Upper lobe of left lung (tissue), 6 donors: ENCODE measurements around the gene OSBPL2. TPM values are rescaled to one million over a fixed set of nuclear protein-coding genes. Genes with fewer than 3 reads are reported as not detected.

Experiments
- ATAC-seq, 2 donors: fragments of 200-7000 bp; cut with Tn5 transposase; one replicate each; pipeline ENCODE4 v1.9.1; 2022; ENCODE audit warnings: mild to moderate bottlenecking in 2 of 2, moderate library complexity in 2 of 2; ENCODE audit not compliant: low FRiP score in 2 of 2
- DNase-seq, 2 donors: peaks; one replicate each; pipeline ENCODE4 v3.0.0-alpha.2; 2019 to 2020
- H3K27ac ChIP-seq, 4 donors: fragments of 200-600 bp; sonication (generic); one replicate each; pipeline ENCODE4 v1.5.1; 2016 to 2019
- H3K27me3 ChIP-seq, 4 donors: fragments of 200-600 bp; sonication (generic); one replicate each; pipeline ENCODE4 v1.5.1; 2017 to 2019
- H3K36me3 ChIP-seq, 4 donors: fragments of 200-600 bp; sonication (generic); one replicate each; pipeline ENCODE4 v1.5.1; 2016 to 2019
- H3K4me1 ChIP-seq, 4 donors: fragments of 200-600 bp; sonication (generic); one replicate each; pipeline ENCODE4 v1.5.1; 2018 to 2019
- H3K4me3 ChIP-seq, 4 donors: fragments of 200-600 bp; sonication (generic); one replicate each; pipeline ENCODE4 v1.5.1; 2017 to 2019; ENCODE audit warnings: mild to moderate bottlenecking in 2 of 4, moderate library complexity in 1 of 4
- H3K9me3 ChIP-seq, 4 donors: fragments of 200-600 bp; sonication (generic); one replicate each; pipeline ENCODE4 v1.5.1; 2018 to 2019
- EP300 ChIP-seq, 4 donors: sonication (generic); formaldehyde crosslinking; IDR thresholded peaks; one replicate each; pipeline ENCODE4 v1.5.1; 2017; ENCODE audit warnings: antibody characterized with exemption in 4 of 4, control low read depth in 2 of 4
- POLR2A ChIP-seq, 4 donors: fragments of 450-650 bp; IDR thresholded peaks; one replicate each; pipeline ENCODE4 v1.5.1; 2016 to 2017; ENCODE audit warnings: antibody characterized with exemption in 4 of 4, mild to moderate bottlenecking in 2 of 4
- POLR2AphosphoS5 ChIP-seq, 2 donors: sonication (generic); formaldehyde crosslinking; IDR thresholded peaks; one replicate each; pipeline ENCODE4 v1.5.1; 2017; ENCODE audit warnings: antibody characterized with exemption in 2 of 2
- WGBS, 2 donors: methylation state at CpG; one replicate each; pipeline ENCODE4 v1.1.5; 2017 to 2018; 5-methylcytosine and 5-hydroxymethylcytosine counted together
- total RNA-seq, 6 donors: library from RNA; depleted of rRNA in 4 of 6; stranded (reverse); fragments of >200 nt in 4 of 6; gene quantifications; one replicate each; pipeline versions ENCODE4 v1.1.0 to v1.2.1, GENCODE V29; 2016 to 2021
- TF ChIP-seq, protein P1 (sequence below), 6 experiments: fragments of 450-650 bp in 4 of 6; fragments of 200-600 bp in 2 of 6; sonication (generic) in 2 of 6; IDR thresholded peaks; one replicate each; pipeline ENCODE4 v1.5.1; 2016 to 2019; ENCODE audit warnings: antibody characterized with exemption in 6 of 6
- donor health status: DM: no; HTN: no; CAD: no; lungs with moderate emphysema.
- donor health status: DM: no; HTN: yes; CAD: no; lungs with severe emphysema.

OSBPL2 gene
- total RNA-seq, 6 donors from 2014 or later = 35.7 to 65.0 (median 48.0) TPM

DNA sequence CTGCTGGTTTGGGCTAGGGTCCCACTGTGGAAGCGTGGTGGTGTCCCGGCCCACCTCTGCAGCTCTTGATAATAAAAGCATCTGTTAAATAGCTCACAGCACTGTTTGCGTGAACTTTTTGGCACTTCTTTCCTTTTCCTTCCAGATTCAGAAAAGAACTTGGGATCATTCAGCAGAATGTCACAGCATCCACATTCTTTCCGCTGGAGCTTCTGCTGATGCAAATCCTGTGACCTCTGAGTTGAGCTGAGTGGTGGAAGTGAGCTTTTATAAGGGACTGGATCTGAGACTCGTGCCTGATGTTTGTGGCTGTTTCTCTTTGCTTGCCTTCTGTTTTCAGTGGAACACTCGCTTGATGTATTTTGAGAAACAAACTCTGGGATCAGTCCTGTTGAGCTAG is 3.9 kb downstream of the OSBPL2 start:
- Histone ChIP-seq H3K4me3 (no peak overlapping the region), H3K4me1 (peaks cover 12 to 43% (median 26%) of the 10 kb centered on the region in 4 donors), H3K27ac (no peak overlapping the region), H3K9me3 (no peaks in the 10 kb centered on the region), H3K27me3 (no peaks in the 10 kb centered on the region), H3K36me3 (peaks cover 0 to 19% (median 0%) of the 10 kb centered on the region in 4 donors)
- DNase-seq = no peak
- TF ChIP-seq POLR2A (IDR thresholded peaks at IDR 0.05) (no peak), EP300 (IDR thresholded peaks at IDR 0.05) (no peak), POLR2AphosphoS5 (IDR thresholded peaks at IDR 0.05) (no peak)
- TF ChIP-seq, protein P1, sequence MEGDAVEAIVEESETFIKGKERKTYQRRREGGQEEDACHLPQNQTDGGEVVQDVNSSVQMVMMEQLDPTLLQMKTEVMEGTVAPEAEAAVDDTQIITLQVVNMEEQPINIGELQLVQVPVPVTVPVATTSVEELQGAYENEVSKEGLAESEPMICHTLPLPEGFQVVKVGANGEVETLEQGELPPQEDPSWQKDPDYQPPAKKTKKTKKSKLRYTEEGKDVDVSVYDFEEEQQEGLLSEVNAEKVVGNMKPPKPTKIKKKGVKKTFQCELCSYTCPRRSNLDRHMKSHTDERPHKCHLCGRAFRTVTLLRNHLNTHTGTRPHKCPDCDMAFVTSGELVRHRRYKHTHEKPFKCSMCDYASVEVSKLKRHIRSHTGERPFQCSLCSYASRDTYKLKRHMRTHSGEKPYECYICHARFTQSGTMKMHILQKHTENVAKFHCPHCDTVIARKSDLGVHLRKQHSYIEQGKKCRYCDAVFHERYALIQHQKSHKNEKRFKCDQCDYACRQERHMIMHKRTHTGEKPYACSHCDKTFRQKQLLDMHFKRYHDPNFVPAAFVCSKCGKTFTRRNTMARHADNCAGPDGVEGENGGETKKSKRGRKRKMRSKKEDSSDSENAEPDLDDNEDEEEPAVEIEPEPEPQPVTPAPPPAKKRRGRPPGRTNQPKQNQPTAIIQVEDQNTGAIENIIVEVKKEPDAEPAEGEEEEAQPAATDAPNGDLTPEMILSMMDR (IDR thresholded peaks at IDR 0.05) = no peak
- 89% methylated on average over 6 of the region's 6 CpGs for WGBS, 2 donors
- ATAC-seq = no peak

DNA sequence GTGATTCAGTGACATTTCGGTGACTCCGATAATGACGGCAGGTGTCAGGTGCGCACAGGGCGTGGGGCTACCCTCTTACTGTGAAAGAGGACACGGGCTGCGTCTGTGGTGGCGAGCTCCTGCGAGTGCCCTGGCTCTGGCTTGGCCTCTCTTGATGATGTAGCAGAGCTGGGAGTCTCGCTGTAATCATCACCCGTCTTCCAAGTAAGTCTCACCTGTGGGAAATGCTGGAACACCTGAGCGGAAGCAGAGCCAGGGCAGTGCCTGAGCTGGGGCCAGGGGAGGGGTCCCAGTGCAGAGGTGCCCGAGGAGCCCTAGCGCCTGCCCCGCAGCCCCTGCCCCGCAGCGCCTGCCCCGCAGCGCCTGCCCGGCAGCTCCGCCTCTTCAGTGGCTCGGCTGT is 4.8 kb downstream of the OSBPL2 start:
- Histone ChIP-seq H3K27ac (no peak overlapping the region), H3K9me3 (no peaks in the 10 kb centered on the region), H3K36me3 (peaks cover 0 to 19% (median 0%) of the 10 kb centered on the region in 4 donors), H3K27me3 (no peaks in the 10 kb centered on the region), H3K4me3 (no peak overlapping the region), H3K4me1 (peaks cover 10 to 40% (median 20%) of the 10 kb centered on the region in 4 donors)
- no peak for TF ChIP-seq POLR2AphosphoS5 (IDR thresholded peaks at IDR 0.05)
- WGBS, 2 donors = 86 to 97% methylated on average over 14 to 22 of the region's 22 CpGs
- ATAC-seq (no peak), DNase-seq (no peak)

DNA sequence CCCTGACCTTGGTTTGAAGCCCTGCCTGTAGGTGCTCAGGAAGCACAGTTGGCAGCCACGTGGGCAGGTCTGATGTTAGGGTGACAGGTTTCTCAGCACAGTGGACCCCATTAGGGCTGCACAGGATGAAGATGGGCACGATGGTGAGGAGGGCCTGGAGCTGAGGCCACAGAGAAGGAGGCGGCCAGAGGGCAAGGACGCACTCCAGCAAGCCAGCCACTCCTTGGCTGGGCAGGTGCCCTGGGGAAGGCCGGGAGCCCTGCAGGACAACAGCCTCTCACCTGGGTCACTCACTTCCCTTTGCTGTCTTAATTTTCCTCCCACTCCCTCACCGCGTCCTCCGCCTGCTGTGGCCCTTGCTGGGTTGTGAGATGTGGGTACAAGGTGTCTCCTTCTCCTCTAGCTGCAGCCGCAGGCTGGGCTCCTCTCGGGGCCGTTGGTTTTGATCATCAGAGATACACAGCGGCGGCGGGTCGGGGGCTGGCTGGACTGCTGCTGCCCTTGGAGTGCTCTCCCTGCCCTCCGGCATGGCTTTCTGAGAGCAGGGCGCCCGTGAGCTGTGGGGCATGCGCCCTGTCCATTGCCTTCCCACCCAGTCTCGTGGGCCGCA is 5.7 kb downstream of the OSBPL2 start:
- Histone ChIP-seq H3K36me3 (peaks cover 0 to 19% (median 0%) of the 10 kb centered on the region in 4 donors), H3K27me3 (no peaks in the 10 kb centered on the region), H3K4me3 (no peak overlapping the region), H3K9me3 (no peaks in the 10 kb centered on the region), H3K4me1 (peaks cover 10 to 40% (median 20%) of the 10 kb centered on the region in 4 donors), H3K27ac (no peak overlapping the region)
- 84 to 85% methylated on average over 17 to 21 of the region's 21 CpGs for WGBS, 2 donors
- TF ChIP-seq POLR2AphosphoS5 (IDR thresholded peaks at IDR 0.05) (no peak), EP300 (IDR thresholded peaks at IDR 0.05) (no peak), POLR2A (IDR thresholded peaks at IDR 0.05) (no peak)
- TF ChIP-seq, protein P1 (IDR thresholded peaks at IDR 0.05) = no peak
- no peak for ATAC-seq
- peak in 1 of 2 donors; percentile 83 for DNase-seq

DNA sequence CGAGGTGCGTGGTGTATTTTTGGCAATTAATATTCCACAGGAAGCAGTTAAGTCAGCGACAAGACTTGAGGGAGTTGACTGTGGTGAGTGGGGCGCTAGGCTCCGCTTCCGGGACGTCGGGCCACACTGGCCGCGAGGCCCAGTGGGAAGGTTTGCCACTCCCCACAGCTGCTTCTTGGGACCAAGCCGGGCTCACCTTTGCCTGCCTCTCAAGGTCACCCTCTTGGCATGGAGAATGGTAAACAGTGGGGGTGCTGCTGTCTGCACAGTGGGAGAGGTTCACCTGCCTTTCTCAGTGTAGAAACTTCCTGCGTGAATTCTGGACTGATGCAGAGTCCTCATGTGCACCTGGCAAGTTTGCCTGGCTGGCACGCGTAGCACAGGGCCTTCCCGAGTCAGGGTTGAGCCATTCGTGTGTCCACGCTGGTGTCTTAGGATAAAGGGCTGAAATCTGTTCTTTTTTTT is 6.4 kb downstream of the OSBPL2 start:
- 58 to 71% methylated on average over 16 to 17 of the region's 17 CpGs for WGBS, 2 donors
- peaks cover 5 to 33% (median 15%) of the 10 kb centered on the region in 4 donors for H3K4me1 ChIP-seq
- no peaks in the 10 kb centered on the region for H3K27me3 ChIP-seq
- peaks cover 0 to 19% (median 0%) of the 10 kb centered on the region in 4 donors for H3K36me3 ChIP-seq
- no peak for DNase-seq
- no peak overlapping the region for H3K4me3 ChIP-seq
- H3K27ac ChIP-seq = no peak overlapping the region
- no peak for ATAC-seq
- TF ChIP-seq POLR2AphosphoS5 (IDR thresholded peaks at IDR 0.05) (no peak), EP300 (IDR thresholded peaks at IDR 0.05) (no peak), POLR2A (IDR thresholded peaks at IDR 0.05) (no peak)
- TF ChIP-seq, protein P1 (IDR thresholded peaks at IDR 0.05) = no peak
- no peaks in the 10 kb centered on the region for H3K9me3 ChIP-seq

GRCh38 chr20:62245911-62246280 is 7.6 kb downstream of the OSBPL2 start:
- WGBS, 2 donors = 89 to 90% methylated on average over 15 to 18 of the region's 19 CpGs
- ATAC-seq = no peak
- Histone ChIP-seq H3K27ac (no peak overlapping the region), H3K36me3 (peaks cover 0 to 19% (median 0%) of the 10 kb centered on the region in 4 donors), H3K4me1 (peaks cover 0 to 23% (median 6%) of the 10 kb centered on the region in 4 donors), H3K9me3 (no peaks in the 10 kb centered on the region), H3K27me3 (no peaks in the 10 kb centered on the region), H3K4me3 (no peak overlapping the region)
- DNase-seq = peak in 1 of 2 donors; percentile 77
- TF ChIP-seq EP300 (IDR thresholded peaks at IDR 0.05) (no peak), POLR2AphosphoS5 (IDR thresholded peaks at IDR 0.05) (no peak), POLR2A (IDR thresholded peaks at IDR 0.05) (no peak)
- TF ChIP-seq, protein P1 (IDR thresholded peaks at IDR 0.05) = no peak
